Neural cell (in vitro differentiated cells): Measurements from ENCODE around the gene AFAP1L1. TPM values are rescaled to one million over a fixed set of nuclear protein-coding genes. Genes with fewer than 3 reads are reported as not detected.

Source experiments
- H2AFZ ChIP-seq: fragments of 200-600, 300-800 bp; sonication (generic), shearing (Covaris generic); 2 replicates; pipeline ENCODE4 v1.6.0; 2014; ENCODE audit warnings: low read depth, mild to moderate bottlenecking, antibody characterized with exemption, low read length, moderate library complexity
- H3F3A ChIP-seq: fragments of 200-600 bp; shearing (Covaris generic); 2 replicates; pipeline ENCODE4 v1.6.1; 2016; ENCODE audit warnings: mild to moderate bottlenecking, moderate library complexity, mixed read lengths, antibody characterized with exemption, low read length; ENCODE audit not compliant: insufficient read depth, poor library complexity, severe bottlenecking
- H3K27ac ChIP-seq: fragments of 200-600, 300-800 bp; sonication (generic), shearing (Covaris generic); 2 replicates; pipeline ENCODE4 v1.5.1; 2014; ENCODE audit warnings: mild to moderate bottlenecking, low read length, moderate library complexity
- H3K27me3 ChIP-seq: fragments of 300-800, 200-600 bp; sonication (generic), shearing (Covaris generic); 2 replicates; pipeline ENCODE4 v1.6.0; 2014; ENCODE audit warnings: mild to moderate bottlenecking, low read depth, low read length, moderate library complexity; ENCODE audit not compliant: insufficient read depth
- H3K36me3 ChIP-seq: fragments of 300-800, 200-600 bp; sonication (generic), shearing (Covaris generic); 2 replicates; pipeline ENCODE4 v1.5.1; 2014; ENCODE audit warnings: mild to moderate bottlenecking, antibody characterized with exemption, low read length, moderate library complexity; ENCODE audit not compliant: insufficient read depth
- H3K4me2 ChIP-seq: fragments of 300-800, 200-600 bp; sonication (generic), shearing (Covaris generic); 2 replicates; pipeline ENCODE4 v1.6.0; 2014; ENCODE audit warnings: mild to moderate bottlenecking, low read length
- H3K4me3 ChIP-seq: fragments of 300-800, 200-600 bp; sonication (generic), shearing (Covaris generic); 2 replicates; pipeline ENCODE4 v1.5.1; 2014; ENCODE audit warnings: mild to moderate bottlenecking, low read length, moderate library complexity
- H3K79me2 ChIP-seq: fragments of 200-600 bp; shearing (Covaris generic); replicated peaks from 2 replicates; pipeline ENCODE4 v1.6.0; 2014; ENCODE audit warnings: mild to moderate bottlenecking, low read length, moderate library complexity; ENCODE audit not compliant: insufficient read depth
- H3K9ac ChIP-seq: fragments of 300-800, 200-600 bp; sonication (generic), shearing (Covaris generic); 2 replicates; pipeline ENCODE4 v1.6.1; 2016; ENCODE audit warnings: mild to moderate bottlenecking, low read length, mixed read lengths
- H3K9me2 ChIP-seq: fragments of 200-600 bp; shearing (Covaris generic); 2 replicates; pipeline ENCODE4 v1.6.1; 2016; ENCODE audit warnings: mild to moderate bottlenecking, low read length, mixed read lengths; ENCODE audit not compliant: insufficient read depth
- H3K9me3 ChIP-seq: fragments of 200-600, 300-800 bp; sonication (generic), shearing (Covaris generic); 2 replicates; pipeline ENCODE4 v1.6.1; 2016; ENCODE audit warnings: mild to moderate bottlenecking, mixed run types, low read length, moderate library complexity, mixed read lengths
- H4K20me1 ChIP-seq: fragments of 200-600 bp; shearing (Covaris generic); 2 replicates; pipeline ENCODE4 v1.6.1; 2016; ENCODE audit warnings: mild to moderate bottlenecking, mixed run types; ENCODE audit not compliant: insufficient read depth
- EP300 ChIP-seq: fragments of 450-650 bp; conservative IDR thresholded peaks from 2 replicates; pipeline ENCODE4 v1.6.1; 2014; ENCODE audit warnings: antibody characterized with exemption, mild to moderate bottlenecking, moderate library complexity; ENCODE audit not compliant: poor library complexity, severe bottlenecking
- EZH2 ChIP-seq: fragments of 200-600, 300-800 bp; shearing (Covaris generic), sonication (generic); IDR thresholded peaks from 2 replicates; pipeline ENCODE4 v1.6.1; 2014; ENCODE audit warnings: antibody characterized with exemption, low read length, borderline replicate concordance, mild to moderate bottlenecking; ENCODE audit not compliant: insufficient read depth, poor library complexity, severe bottlenecking
- MXI1 ChIP-seq: fragments of 450-650 bp; conservative IDR thresholded peaks from 2 replicates; pipeline ENCODE4 v1.6.1; 2014; ENCODE audit warnings: antibody characterized with exemption, mild to moderate bottlenecking; ENCODE audit not compliant: poor library complexity, severe bottlenecking
- POLR2AphosphoS5 ChIP-seq: IDR thresholded peaks from 2 replicates; pipeline ENCODE4 v1.6.1; 2012
- RAD21 ChIP-seq: fragments of 450-650 bp; conservative IDR thresholded peaks from 2 replicates; pipeline ENCODE4 v1.6.1; 2014; ENCODE audit warnings: antibody characterized with exemption, mild to moderate bottlenecking, moderate library complexity
- SMC3 ChIP-seq: fragments of 450-650 bp; conservative IDR thresholded peaks from 2 replicates; pipeline ENCODE4 v1.6.1; 2014; ENCODE audit warnings: antibody characterized with exemption, mild to moderate bottlenecking, moderate library complexity; ENCODE audit not compliant: poor library complexity
- TAF1 ChIP-seq: IDR thresholded peaks from 2 replicates; pipeline ENCODE4 v1.6.1; 2012; ENCODE audit warnings: low read depth
- polyA plus RNA-seq: library from polyadenylated mRNA; depleted of rRNA; stranded (reverse); fragments of >200 nt; gene quantifications from 2 replicates; pipeline ENCODE4 v1.2.3, GENCODE V29; 2014
- TF ChIP-seq, protein P1 (sequence below): IDR thresholded peaks from 2 replicates; pipeline ENCODE4 v1.6.1; 2012; ENCODE audit warnings: borderline replicate concordance
- TF ChIP-seq, protein P2 (sequence below): fragments of 450-650 bp; IDR thresholded peaks from 2 replicates; pipeline ENCODE4 v1.5.1; 2014; ENCODE audit warnings: antibody characterized with exemption, mild to moderate bottlenecking, moderate library complexity; ENCODE audit not compliant: poor library complexity, severe bottlenecking

Gene AFAP1L1
- polyA plus RNA-seq, 1 donor from 2014 or later, result not detected

DNA sequence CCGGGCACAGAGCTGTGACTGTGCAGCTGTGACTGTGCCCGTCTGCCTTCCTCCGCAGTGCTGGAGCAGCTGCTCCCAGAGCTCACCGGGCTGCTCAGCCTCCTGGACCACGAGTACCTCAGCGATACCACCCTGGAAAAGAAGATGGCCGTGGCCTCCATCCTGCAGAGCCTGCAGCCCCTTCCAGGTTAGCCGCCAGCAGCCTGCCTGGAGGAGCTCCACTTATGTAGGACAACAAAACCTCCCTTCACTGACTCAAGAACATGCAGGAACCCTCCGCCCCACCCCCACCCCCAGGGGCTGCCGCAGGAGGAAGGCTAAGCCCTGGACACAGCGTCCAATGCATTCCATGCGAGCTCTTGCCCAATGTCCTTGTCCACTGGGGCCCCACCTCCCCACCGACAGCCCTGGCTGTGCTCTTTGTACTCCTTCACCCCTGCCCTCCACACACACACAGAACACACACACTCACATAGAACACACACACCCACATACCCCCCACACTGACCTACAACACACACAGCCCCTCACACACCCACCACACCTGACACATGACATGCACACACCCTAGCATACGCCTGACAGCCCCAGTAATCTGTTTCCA lies 27.9 kb downstream of the AFAP1L1 start:
- Histone ChIP-seq H3K4me3 (no peak overlapping the region), H2AFZ (no peak overlapping the region), H3K9me2 (no peaks in the 10 kb centered on the region), H3K9ac (no peak overlapping the region), H4K20me1 (no peaks in the 10 kb centered on the region), H3K36me3 (no peaks in the 10 kb centered on the region), H3K4me2 (no peak overlapping the region), H3F3A (no peaks in the 10 kb centered on the region), H3K9me3 (no peaks in the 10 kb centered on the region), H3K27me3 (no peaks in the 10 kb centered on the region), H3K27ac (no peak overlapping the region), H3K79me2 (no peaks in the 10 kb centered on the region)
- no peak for TF ChIP-seq TAF1
- TF ChIP-seq RAD21, result no peak

DNA sequence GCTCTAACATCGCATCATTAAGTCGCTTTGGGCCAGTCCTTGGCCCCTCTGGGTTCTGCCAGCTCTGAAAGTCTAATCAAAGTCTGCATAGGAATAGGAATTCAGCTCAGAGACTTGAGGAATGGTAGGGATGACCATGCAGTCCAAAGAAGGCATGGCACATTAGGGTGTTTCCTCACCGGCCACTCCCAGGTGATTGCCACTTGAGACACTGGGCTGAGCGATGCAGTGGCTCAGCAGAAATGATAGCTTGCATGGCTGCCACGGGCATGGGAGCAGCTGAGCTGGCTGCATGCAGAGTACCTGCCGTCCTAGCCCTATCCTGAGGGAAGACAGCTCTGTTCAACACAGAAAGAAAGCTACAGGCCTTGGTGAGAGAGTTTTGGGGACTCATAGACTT lies 28.8 kb downstream of the AFAP1L1 start:
- no peak overlapping the region for H2AFZ ChIP-seq
- H3K9ac ChIP-seq, result no peak overlapping the region
- H3K9me2 ChIP-seq, result no peaks in the 10 kb centered on the region
- H3K27me3 ChIP-seq, result no peaks in the 10 kb centered on the region
- no peak overlapping the region for H3K4me3 ChIP-seq
- no peak overlapping the region for H3K4me2 ChIP-seq
- no peaks in the 10 kb centered on the region for H3K9me3 ChIP-seq
- no peaks in the 10 kb centered on the region for H3F3A ChIP-seq
- H3K79me2 ChIP-seq, result no peaks in the 10 kb centered on the region
- H3K36me3 ChIP-seq, result no peaks in the 10 kb centered on the region
- TF ChIP-seq, protein P1, sequence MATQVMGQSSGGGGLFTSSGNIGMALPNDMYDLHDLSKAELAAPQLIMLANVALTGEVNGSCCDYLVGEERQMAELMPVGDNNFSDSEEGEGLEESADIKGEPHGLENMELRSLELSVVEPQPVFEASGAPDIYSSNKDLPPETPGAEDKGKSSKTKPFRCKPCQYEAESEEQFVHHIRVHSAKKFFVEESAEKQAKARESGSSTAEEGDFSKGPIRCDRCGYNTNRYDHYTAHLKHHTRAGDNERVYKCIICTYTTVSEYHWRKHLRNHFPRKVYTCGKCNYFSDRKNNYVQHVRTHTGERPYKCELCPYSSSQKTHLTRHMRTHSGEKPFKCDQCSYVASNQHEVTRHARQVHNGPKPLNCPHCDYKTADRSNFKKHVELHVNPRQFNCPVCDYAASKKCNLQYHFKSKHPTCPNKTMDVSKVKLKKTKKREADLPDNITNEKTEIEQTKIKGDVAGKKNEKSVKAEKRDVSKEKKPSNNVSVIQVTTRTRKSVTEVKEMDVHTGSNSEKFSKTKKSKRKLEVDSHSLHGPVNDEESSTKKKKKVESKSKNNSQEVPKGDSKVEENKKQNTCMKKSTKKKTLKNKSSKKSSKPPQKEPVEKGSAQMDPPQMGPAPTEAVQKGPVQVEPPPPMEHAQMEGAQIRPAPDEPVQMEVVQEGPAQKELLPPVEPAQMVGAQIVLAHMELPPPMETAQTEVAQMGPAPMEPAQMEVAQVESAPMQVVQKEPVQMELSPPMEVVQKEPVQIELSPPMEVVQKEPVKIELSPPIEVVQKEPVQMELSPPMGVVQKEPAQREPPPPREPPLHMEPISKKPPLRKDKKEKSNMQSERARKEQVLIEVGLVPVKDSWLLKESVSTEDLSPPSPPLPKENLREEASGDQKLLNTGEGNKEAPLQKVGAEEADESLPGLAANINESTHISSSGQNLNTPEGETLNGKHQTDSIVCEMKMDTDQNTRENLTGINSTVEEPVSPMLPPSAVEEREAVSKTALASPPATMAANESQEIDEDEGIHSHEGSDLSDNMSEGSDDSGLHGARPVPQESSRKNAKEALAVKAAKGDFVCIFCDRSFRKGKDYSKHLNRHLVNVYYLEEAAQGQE, result no peak
- TF ChIP-seq MXI1, result no peak
- no peak for TF ChIP-seq TAF1
- no peak for TF ChIP-seq RAD21
- no peak for TF ChIP-seq POLR2AphosphoS5
- TF ChIP-seq EZH2, result no peak
- no peak for TF ChIP-seq SMC3
- TF ChIP-seq, protein P2, sequence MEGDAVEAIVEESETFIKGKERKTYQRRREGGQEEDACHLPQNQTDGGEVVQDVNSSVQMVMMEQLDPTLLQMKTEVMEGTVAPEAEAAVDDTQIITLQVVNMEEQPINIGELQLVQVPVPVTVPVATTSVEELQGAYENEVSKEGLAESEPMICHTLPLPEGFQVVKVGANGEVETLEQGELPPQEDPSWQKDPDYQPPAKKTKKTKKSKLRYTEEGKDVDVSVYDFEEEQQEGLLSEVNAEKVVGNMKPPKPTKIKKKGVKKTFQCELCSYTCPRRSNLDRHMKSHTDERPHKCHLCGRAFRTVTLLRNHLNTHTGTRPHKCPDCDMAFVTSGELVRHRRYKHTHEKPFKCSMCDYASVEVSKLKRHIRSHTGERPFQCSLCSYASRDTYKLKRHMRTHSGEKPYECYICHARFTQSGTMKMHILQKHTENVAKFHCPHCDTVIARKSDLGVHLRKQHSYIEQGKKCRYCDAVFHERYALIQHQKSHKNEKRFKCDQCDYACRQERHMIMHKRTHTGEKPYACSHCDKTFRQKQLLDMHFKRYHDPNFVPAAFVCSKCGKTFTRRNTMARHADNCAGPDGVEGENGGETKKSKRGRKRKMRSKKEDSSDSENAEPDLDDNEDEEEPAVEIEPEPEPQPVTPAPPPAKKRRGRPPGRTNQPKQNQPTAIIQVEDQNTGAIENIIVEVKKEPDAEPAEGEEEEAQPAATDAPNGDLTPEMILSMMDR, result no peak
- no peaks in the 10 kb centered on the region for H4K20me1 ChIP-seq
- H3K27ac ChIP-seq, result no peak overlapping the region

DNA sequence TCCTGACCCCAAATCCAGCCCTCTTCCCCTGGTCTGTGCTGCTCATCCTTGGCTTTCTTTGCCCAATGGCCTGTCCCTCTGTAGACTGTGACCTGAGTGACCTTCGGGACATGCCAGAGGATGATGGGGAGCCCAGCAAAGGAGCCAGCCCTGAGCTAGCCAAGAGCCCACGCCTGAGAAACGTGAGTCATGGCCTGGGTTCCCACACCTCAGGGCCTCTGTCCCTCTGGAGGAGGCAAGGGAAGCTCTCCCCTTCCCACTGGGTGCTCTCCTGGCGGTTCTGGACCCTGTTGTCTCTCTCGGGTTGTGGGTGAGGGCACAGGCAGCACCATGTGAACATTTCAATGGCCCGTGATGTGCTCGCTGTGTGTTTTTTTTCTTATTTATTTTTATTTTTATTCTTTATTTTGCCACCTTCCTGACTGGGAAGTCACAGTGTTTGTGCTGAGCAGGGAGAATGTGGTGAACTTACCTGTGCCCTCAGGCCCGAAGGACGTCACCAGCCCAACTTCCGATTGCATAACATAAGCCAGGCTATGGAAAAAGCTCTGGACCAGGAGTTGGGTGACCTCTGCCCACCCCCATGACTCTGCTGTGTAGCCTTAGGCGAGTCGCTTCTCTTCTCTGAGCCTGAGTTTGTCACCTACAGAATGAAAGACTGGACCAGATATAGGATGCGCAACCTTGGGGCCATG lies 29.5 kb downstream of the AFAP1L1 start:
- H3K4me2 ChIP-seq, result no peak overlapping the region
- H3F3A ChIP-seq, result no peaks in the 10 kb centered on the region
- H3K27ac ChIP-seq, result no peak overlapping the region
- H3K27me3 ChIP-seq, result no peaks in the 10 kb centered on the region
- TF ChIP-seq, protein P2, result no peak
- no peak for TF ChIP-seq RAD21
- no peak for TF ChIP-seq POLR2AphosphoS5
- TF ChIP-seq SMC3, result no peak
- TF ChIP-seq EP300, result no peak
- TF ChIP-seq, protein P1, result no peak
- TF ChIP-seq MXI1, result no peak
- no peak for TF ChIP-seq TAF1
- no peak for TF ChIP-seq EZH2
- H3K36me3 ChIP-seq, result no peaks in the 10 kb centered on the region
- no peaks in the 10 kb centered on the region for H3K9me2 ChIP-seq
- H3K79me2 ChIP-seq, result no peaks in the 10 kb centered on the region
- H4K20me1 ChIP-seq, result no peaks in the 10 kb centered on the region
- no peak overlapping the region for H2AFZ ChIP-seq
- H3K9ac ChIP-seq, result no peak overlapping the region
- H3K4me3 ChIP-seq, result no peak overlapping the region
- no peaks in the 10 kb centered on the region for H3K9me3 ChIP-seq
